ENCODE results near the gene TFDP1. TPM values are rescaled to one million over a fixed set of nuclear protein-coding genes. Genes with fewer than 3 reads are reported as not detected.

Gene TFDP1
- total RNA-seq, 1 donor from 2014 or later: 48.2 TPM

Other genes starting within 250 kb of the TFDP1 start
- not detected in 2 replicates for gene GRTP1, start 220.6 kb upstream of the TFDP1 start, total RNA-seq
- 6.6 and 8.4 TPM in 2 replicates for gene ADPRHL1, start 131.3 kb upstream of the TFDP1 start, total RNA-seq
- 26.2 and 27.2 TPM in 2 replicates for gene DCUN1D2, start 94.0 kb upstream of the TFDP1 start, total RNA-seq
- not detected in 2 replicates for gene ATP4B, start 73.4 kb downstream of the TFDP1 start, total RNA-seq
- gene GRK1, start 82.5 kb downstream of the TFDP1 start, total RNA-seq: not detected in 2 replicates
- gene TMEM255B, start 174.5 kb downstream of the TFDP1 start, total RNA-seq: 0.21 and 3.1 TPM in 2 replicates